Activated effector memory CD4-positive, alpha-beta T cell treated with Interleukin-2 at 50 U/mL for 16 hours (primary cell): Measurements from ENCODE around the gene ADAMTS2.

Experiments
- DNase-seq: peaks from one replicate; pipeline ENCODE4 v3.0.0-alpha.2; 2020

Gene ADAMTS2

DNA sequence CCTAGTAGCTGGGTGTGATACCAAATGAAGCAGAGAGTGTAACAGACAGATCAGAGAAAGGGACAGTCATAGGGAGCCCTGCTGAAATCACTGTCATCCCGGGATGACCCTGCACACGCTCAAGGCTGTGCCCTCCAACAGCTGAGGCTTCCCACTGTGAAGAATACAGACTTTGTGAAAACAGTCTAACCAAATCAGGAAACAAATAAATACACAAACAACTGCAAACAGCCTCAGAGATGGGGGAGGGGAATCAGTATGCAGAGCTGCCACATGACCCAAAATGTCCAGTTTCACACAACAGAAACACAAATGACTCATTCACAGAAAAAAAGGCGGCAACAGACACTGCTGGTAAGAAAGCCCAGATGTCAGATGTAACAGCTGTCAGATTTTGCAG, 101.9 kb downstream of the ADAMTS2 start:
- no peak for DNase-seq

GRCh38 chr5:179242676-179243075, 102.6 kb downstream of the ADAMTS2 start:
- DNase-seq = no peak

DNA sequence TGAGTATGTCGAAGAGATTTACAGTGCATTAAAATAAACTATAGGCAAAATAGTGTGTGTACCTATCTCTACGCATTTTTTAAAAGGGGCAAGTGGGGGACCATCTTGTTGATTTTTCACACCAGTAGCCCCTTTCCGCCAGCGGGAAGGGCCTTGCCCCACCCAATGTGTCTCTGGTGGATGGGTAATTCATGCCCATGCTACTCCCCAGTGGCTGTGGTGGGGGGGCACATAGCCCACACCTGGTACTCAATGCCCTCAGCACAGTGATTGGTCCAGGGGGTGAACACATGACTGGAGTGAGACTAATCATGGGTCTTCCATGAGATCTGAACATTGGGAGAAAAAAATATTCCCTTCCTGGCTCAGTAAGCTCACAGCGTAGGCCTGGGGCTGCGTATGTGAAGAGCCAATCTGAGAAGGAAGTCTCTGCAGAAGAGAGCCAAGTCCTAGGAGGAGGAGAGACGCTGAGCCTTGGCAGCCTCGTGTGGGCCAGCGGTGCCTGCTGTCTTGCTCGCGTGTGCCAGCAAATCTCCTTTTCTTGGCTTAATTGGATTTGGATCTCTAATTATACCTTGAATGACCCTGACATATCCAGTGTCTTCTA, 103.4 kb downstream of the ADAMTS2 start:
- DNase-seq = no peak

GRCh38 chr5:179241175-179241574, 104.1 kb downstream of the ADAMTS2 start:
- DNase-seq = no peak

DNA sequence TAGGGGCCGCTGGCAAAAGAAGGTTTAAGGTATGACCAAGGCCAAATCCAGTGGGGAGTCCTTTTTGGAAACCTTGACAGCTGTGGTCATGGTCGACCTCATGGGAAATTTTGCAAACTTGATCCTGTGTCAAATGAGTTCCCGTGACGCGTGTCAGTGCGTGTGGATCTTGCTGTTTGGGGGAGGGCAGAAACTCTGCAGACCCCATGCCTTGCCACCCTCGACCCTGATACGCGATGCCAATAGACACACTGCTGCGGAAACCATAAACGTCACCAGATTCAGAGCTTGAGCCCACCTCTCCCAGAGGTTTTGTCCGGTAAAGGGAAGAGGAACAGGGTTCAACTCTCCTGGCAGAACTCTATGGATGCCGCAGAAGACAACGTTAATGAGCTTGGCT, 104.7 kb downstream of the ADAMTS2 start:
- no peak for DNase-seq

GRCh38 chr5:179239256-179240135, 105.8 kb downstream of the ADAMTS2 start:
- no peak for DNase-seq

GRCh38 chr5:179238628-179238970, 106.7 kb downstream of the ADAMTS2 start:
- DNase-seq = no peak

- no peak for DNase-seq
Observed at GRCh38 chr5:179237770-179238627, 107.3 kb downstream of the ADAMTS2 start.

DNA sequence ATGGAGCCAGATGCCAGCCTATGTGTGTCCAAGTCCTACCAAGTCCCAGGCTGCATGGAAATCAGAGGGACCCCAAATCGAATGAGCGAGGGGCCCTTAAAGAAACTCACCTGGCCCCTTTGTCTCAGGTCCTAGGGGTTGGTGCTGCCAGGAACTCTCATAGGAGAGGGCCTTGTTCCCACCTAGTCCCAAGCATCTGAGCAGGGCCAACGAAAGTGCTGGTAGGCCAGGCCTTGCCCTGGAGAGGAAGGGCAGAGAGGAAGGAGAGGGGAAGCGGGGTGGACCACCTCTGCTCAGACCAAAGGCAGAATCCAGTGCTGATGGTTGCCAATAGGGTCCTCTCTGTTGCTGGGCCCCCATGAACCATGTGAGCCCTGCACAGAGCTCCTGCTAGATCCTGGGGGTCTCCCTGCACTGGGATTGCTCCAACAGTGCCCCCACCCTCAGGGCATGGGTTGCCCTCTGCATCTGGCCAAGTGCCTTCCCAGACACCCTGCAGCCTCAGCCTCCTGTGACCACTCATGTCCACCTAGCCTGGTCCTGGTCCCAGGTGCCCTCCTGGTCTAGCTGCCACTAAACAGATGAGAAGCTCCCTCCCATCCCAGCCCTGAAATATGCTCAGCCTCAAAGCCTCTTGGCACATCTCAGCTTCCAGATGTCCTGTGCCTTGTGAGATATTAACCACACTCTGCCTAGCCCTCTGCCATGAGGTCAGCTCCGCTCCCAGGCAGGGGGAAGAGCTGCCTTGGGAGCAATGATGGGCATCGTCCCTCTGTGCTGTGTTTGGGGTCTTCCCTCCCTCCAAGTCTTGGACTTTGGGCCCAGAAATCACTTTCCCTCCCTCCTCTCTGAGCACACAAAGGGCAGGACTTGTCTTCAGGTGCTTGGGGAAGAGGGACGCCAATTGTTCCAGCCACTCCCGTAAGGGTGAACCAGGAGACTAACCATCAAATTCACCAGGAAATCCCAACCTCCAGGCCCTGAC, 109.6 kb downstream of the ADAMTS2 start:
- no peak for DNase-seq

- DNase-seq = no peak
Observed at GRCh38 chr5:179234563-179235135, 110.6 kb downstream of the ADAMTS2 start.

DNA sequence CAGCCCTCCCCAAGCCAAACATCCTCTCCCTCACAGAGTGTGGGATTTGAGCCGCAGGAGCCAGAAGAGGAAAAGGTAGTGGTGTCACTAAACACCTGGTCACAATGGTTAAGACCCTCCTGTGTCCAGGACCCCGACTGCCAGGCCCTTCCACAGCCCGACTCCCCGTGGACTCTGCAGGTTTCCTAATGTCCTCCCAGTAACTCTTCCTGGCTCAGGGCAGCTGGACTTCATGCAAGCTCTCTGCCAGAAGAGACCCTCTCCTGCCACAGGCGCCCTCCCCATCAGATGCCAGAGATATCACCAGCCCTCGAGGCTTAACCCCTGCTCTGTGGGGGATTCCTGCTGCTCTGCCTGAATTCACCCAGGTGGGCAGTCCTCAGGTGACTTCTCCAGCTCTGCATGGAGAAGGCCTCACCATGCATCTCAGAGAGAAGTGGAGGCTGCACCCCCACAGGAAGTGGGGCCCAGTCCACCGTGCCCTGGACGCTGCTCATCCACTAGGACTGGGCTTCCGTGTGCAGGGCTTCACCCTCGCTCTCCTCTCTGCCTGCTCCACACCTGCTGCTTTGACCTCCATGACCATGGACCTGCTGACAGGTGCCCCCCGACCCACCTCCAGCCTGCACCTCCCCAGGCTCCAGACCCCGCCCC, 111.2 kb downstream of the ADAMTS2 start:
- DNase-seq = no peak

DNA sequence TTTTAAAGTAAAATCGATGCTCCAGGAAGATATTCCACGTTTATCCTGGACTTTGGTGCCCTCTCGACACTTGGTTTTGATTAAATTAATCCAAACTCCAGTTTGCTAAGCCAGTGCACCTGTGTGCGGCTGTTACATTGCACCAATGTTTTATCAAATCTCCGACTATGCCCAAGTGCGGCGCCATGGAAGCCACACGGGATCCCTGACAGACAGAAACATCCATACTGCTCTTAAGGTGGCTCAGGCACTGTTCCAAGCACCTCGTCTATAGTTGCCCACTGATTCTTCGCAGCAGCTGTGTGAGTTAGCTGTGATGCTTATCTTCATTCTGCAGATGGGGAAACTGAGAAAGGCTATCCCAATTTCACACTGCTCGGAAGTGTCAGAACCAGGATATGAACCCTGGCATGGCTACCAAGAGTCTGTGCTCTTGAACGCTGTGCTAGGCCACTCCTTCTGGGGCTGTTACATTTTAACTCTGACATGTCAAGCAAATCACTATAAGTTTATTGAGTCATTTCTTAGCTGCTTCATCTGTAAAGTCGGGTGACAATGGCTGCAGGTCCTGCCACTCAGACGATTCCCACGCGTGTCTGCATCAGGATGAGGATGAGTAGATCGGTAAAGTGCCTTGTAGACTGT, 113.0 kb downstream of the ADAMTS2 start:
- no peak for DNase-seq

GRCh38 chr5:179231309-179231708, 114.0 kb downstream of the ADAMTS2 start:
- no peak for DNase-seq

- DNase-seq = no peak
Observed at GRCh38 chr5:179230061-179230461, 115.2 kb downstream of the ADAMTS2 start.

- DNase-seq = no peak
Observed at GRCh38 chr5:179229331-179229831, 115.9 kb downstream of the ADAMTS2 start.

GRCh38 chr5:179228341-179229121, 116.7 kb downstream of the ADAMTS2 start:
- DNase-seq = no peak

GRCh38 chr5:179227580-179228311, 117.5 kb downstream of the ADAMTS2 start:
- no peak for DNase-seq

DNA sequence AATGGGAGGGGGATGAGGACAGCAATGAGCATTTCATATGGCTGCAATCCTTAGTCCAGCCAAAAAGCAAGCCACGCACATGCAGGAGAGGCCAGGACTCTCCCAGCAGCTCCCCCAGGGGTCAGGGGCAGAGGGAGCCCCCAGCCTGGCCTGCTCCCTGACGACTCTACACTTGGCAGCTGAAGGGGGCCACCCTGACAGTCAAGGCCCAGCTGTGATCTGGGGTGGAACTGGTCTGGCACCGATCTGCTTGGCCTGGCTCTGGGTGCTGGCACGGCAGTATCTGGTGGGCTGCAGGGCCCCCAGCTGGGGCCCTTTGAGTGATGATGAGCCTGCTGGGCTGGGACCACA, 118.1 kb downstream of the ADAMTS2 start:
- no peak for DNase-seq

DNA sequence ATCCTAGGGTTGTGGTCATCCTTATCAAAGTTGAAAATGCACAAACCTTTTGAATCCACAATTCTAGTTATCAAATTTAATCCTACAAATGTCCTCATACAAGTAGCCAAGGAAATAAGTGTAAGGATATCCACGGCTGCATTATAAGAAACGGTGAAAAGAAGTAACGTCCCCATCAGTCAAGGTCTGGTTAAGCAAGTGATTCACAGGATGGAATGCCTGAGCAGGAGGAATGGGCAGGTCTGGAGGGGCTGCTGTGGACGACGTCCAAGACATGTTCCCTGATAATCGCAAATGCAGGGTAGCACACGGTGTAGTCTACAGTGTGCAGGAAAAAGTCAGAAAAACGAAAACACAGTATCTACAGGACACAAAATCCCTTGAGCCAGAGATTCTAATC, 118.6 kb downstream of the ADAMTS2 start:
- DNase-seq = no peak
